Gastroesophageal sphincter (tissue), 3 donors: ENCODE results near the gene CACNA1A.

Experiments
- EP300 ChIP-seq: sonication (generic); formaldehyde crosslinking; IDR thresholded peaks from one replicate; pipeline ENCODE4 v1.6.1; 2017; ENCODE audit warnings: antibody characterized with exemption, mild to moderate bottlenecking
- POLR2A ChIP-seq, 2 donors: fragments of 450-650 bp; IDR thresholded peaks; one replicate each; pipeline ENCODE4 v1.6.1; 2017; ENCODE audit warnings: antibody characterized with exemption in 2 of 2, mild to moderate bottlenecking in 2 of 2, moderate library complexity in 1 of 2
- POLR2AphosphoS5 ChIP-seq: sonication (generic); formaldehyde crosslinking; IDR thresholded peaks from one replicate; pipeline ENCODE4 v1.6.1; 2017; ENCODE audit warnings: antibody characterized with exemption
- TF ChIP-seq, protein P1 (sequence below), 4 experiments: fragments of 200-600 bp in 2 of 4; fragments of 450-650 bp in 2 of 4; sonication (generic) in 1 of 4; IDR thresholded peaks; one replicate each; pipeline ENCODE4 v1.5.1; 2017 to 2019; ENCODE audit warnings: antibody characterized with exemption in 4 of 4, mild to moderate bottlenecking in 2 of 4, moderate library complexity in 2 of 4

DNA sequence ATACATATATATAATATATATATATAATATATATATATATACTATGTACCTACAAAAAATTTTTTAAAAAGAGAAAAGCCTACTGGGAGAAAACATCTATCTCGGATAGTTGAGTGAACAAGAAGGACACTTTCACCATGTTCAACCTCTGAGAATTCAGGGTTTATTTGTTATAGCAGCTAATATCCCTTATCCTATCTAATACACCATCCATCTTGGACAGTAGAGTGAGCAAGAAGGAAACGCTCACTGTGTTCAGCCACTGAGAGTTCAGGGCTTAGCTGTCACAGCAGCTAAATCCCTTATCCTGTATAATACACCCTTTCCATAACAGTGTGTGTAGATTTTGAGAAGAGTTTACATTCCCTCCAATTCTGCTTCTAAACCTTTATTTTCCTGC lies 38.1 kb upstream of the CACNA1A start:
- TF ChIP-seq, protein P1, sequence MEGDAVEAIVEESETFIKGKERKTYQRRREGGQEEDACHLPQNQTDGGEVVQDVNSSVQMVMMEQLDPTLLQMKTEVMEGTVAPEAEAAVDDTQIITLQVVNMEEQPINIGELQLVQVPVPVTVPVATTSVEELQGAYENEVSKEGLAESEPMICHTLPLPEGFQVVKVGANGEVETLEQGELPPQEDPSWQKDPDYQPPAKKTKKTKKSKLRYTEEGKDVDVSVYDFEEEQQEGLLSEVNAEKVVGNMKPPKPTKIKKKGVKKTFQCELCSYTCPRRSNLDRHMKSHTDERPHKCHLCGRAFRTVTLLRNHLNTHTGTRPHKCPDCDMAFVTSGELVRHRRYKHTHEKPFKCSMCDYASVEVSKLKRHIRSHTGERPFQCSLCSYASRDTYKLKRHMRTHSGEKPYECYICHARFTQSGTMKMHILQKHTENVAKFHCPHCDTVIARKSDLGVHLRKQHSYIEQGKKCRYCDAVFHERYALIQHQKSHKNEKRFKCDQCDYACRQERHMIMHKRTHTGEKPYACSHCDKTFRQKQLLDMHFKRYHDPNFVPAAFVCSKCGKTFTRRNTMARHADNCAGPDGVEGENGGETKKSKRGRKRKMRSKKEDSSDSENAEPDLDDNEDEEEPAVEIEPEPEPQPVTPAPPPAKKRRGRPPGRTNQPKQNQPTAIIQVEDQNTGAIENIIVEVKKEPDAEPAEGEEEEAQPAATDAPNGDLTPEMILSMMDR (IDR thresholded peaks at IDR 0.05) = no peak
- TF ChIP-seq POLR2A (IDR thresholded peaks at IDR 0.05) (no peak), EP300 (no peak), POLR2AphosphoS5 (no peak)
